ENCODE data around the gene RAPGEF2.

- TF ChIP-seq POLR2A (IDR thresholded peaks at IDR 0.05) (no peak), EP300 (IDR thresholded peaks at IDR 0.05) (no peak)
- TF ChIP-seq, protein P1, sequence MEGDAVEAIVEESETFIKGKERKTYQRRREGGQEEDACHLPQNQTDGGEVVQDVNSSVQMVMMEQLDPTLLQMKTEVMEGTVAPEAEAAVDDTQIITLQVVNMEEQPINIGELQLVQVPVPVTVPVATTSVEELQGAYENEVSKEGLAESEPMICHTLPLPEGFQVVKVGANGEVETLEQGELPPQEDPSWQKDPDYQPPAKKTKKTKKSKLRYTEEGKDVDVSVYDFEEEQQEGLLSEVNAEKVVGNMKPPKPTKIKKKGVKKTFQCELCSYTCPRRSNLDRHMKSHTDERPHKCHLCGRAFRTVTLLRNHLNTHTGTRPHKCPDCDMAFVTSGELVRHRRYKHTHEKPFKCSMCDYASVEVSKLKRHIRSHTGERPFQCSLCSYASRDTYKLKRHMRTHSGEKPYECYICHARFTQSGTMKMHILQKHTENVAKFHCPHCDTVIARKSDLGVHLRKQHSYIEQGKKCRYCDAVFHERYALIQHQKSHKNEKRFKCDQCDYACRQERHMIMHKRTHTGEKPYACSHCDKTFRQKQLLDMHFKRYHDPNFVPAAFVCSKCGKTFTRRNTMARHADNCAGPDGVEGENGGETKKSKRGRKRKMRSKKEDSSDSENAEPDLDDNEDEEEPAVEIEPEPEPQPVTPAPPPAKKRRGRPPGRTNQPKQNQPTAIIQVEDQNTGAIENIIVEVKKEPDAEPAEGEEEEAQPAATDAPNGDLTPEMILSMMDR (IDR thresholded peaks at IDR 0.05): no peak
Observed at GRCh38 chr4:159346681-159347080, 243.8 kb downstream of the RAPGEF2 start.

Measured in stomach (tissue), 4 donors.